Measurements from ENCODE around the gene SIGLEC10. TPM values are rescaled to one million over a fixed set of nuclear protein-coding genes. Genes with fewer than 3 reads are reported as not detected.

SIGLEC10 gene
- total RNA-seq, 1 donor from 2014 or later = 0.38 TPM

DNA sequence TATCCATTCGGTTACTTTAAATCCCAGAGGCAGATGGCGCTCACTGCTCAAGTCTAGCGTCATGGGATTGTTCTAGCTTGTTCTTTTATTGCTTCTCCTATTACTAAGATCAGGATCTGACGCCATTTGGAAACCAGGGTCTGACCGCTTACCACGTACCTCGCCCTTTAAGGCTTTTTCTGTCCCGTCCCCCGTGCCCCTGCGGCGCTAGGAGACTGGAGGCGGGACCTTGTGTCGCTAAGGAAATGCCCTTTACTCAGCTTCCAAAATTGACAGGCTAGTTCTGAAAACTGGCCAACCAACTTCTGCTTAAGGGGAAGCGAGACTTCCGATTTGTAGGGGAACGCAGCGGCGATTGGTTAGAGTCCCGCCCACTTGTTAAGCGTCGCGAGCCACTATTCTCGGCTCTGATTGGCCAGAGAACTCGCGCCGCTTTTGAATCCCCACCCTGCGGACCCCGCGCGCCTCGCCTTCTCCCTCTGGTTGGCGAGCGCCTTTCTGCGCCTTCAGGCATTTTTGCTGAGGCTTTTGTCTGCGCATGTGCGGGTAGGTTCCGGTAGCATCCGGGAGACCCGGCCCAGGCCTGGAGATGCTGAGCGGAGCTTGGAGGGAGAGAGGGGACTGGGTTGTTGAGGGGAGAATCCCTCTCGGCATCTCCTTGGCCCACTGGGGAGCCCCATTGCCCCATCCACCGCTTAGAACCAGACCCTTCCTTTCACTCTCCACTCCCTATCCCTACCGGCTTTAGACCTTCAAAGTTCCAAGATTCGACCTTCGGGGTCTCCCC, 23.2 kb downstream of the SIGLEC10 start:
- peak overlapping the region; percentile 61 for H3K4me3 ChIP-seq
- H3K27ac ChIP-seq (replicated peaks) = peak overlapping the region; percentile 79
- peaks cover 10% of the 10 kb centered on the region for H3K4me1 ChIP-seq
- DNase-seq = peak; percentile 89
- TF ChIP-seq, protein P1, sequence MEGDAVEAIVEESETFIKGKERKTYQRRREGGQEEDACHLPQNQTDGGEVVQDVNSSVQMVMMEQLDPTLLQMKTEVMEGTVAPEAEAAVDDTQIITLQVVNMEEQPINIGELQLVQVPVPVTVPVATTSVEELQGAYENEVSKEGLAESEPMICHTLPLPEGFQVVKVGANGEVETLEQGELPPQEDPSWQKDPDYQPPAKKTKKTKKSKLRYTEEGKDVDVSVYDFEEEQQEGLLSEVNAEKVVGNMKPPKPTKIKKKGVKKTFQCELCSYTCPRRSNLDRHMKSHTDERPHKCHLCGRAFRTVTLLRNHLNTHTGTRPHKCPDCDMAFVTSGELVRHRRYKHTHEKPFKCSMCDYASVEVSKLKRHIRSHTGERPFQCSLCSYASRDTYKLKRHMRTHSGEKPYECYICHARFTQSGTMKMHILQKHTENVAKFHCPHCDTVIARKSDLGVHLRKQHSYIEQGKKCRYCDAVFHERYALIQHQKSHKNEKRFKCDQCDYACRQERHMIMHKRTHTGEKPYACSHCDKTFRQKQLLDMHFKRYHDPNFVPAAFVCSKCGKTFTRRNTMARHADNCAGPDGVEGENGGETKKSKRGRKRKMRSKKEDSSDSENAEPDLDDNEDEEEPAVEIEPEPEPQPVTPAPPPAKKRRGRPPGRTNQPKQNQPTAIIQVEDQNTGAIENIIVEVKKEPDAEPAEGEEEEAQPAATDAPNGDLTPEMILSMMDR (IDR thresholded peaks at IDR 0.05; ENCODE audit: borderline replicate concordance) = no peak
- intact Hi-C loops (cut with micrococcal nuclease) = no loop called here
- no peaks in the 10 kb centered on the region for H3K36me3 ChIP-seq
- peaks cover 18% of the 10 kb centered on the region for H3K27me3 ChIP-seq (ENCODE audit: low read depth)
- no peaks in the 10 kb centered on the region for H3K9me3 ChIP-seq (replicated peaks)

DNA sequence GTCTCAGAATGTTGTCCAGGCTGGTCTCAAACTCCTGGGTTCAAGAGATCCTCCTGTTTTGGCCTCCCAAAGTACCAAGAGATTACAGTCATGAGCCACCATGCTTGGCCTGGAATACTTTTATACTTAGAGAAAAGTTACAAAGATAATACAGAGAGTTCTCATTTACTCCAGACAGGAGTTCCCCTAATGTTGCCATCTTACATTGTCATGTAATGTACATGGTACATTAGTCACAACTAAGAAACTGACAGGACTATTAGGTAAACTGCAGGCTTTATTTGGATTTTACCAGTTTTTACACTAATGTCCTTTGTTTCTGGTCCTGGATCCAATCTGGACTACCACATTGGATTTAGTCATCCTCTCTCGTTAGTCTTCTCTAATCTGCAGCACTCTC, 24.7 kb downstream of the SIGLEC10 start:
- H3K27ac ChIP-seq (replicated peaks) = no peak overlapping the region
- peaks cover 18% of the 10 kb centered on the region for H3K27me3 ChIP-seq (ENCODE audit: low read depth)
- no peaks in the 10 kb centered on the region for H3K9me3 ChIP-seq (replicated peaks)
- H3K4me1 ChIP-seq = peaks cover 10% of the 10 kb centered on the region
- intact Hi-C loops (cut with micrococcal nuclease) = no loop called here
- H3K4me3 ChIP-seq = no peak overlapping the region
- TF ChIP-seq, protein P1 (IDR thresholded peaks at IDR 0.05; ENCODE audit: borderline replicate concordance) = no peak
- no peak for DNase-seq
- H3K36me3 ChIP-seq = no peaks in the 10 kb centered on the region

DNA sequence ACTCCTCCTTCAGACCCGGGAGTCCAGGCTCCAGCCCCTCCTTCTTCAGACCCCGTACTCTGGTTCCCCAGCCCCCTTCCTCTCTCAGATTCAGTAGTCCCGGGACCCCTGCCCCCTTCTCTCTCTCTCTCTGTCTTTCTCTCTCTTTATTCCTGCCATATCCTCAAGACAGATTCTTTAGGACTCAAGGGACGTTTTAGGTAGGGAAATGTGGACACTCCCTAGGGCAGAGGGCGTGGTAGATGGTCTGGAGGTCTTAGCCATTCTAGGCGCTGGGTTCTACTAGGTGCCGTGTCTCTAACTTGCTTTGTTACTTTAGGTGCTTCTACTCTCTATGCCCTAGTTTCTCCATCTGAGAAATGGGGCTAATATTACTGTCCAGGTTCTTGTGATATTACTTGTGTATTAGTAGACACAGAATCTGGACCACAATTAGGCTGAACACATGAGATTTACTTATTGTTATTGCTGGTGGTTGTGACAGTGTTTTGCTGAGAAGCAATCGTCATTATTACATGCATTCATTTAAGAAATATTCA, 26.3 kb downstream of the SIGLEC10 start:
- Histone ChIP-seq H3K4me1 (peaks cover 10% of the 10 kb centered on the region), H3K27ac (replicated peaks) (no peak overlapping the region), H3K4me3 (no peak overlapping the region), H3K9me3 (replicated peaks) (no peaks in the 10 kb centered on the region), H3K27me3 (ENCODE audit: low read depth) (peaks cover 18% of the 10 kb centered on the region), H3K36me3 (no peaks in the 10 kb centered on the region)
- intact Hi-C loops (cut with micrococcal nuclease) = no loop called here
- TF ChIP-seq, protein P1 (IDR thresholded peaks at IDR 0.05; ENCODE audit: borderline replicate concordance) = no peak
- DNase-seq = no peak

DNA sequence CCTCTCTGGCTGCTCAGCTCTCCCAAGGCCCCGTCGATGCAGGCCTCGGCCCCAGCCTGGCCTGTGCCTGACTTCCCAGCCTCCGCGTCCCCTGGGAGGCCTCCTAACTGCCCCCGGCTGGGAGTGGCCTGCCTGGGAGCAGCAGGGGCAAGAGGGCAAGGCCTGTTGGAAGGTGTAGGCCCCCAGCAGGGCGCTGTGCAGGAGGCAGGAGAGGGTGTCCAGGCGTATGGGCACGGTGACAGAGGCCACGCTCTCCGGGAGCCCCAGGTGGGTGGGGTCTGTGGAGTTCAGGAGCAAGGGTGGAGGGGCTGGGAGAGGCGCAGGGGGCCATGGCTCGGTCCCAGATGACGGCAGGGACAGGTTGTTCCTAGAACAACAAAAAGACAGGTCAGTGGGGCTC, 28.3 kb downstream of the SIGLEC10 start:
- no peak overlapping the region for H3K27ac ChIP-seq (replicated peaks)
- DNase-seq = no peak
- H3K4me1 ChIP-seq = peaks cover 4% of the 10 kb centered on the region
- TF ChIP-seq, protein P1 (IDR thresholded peaks at IDR 0.05; ENCODE audit: borderline replicate concordance) = no peak
- H3K36me3 ChIP-seq = no peaks in the 10 kb centered on the region
- H3K4me3 ChIP-seq = no peak overlapping the region
- intact Hi-C loops (cut with micrococcal nuclease) = no loop called here
- H3K27me3 ChIP-seq (ENCODE audit: low read depth) = peaks cover 18% of the 10 kb centered on the region
- no peaks in the 10 kb centered on the region for H3K9me3 ChIP-seq (replicated peaks)

DNA sequence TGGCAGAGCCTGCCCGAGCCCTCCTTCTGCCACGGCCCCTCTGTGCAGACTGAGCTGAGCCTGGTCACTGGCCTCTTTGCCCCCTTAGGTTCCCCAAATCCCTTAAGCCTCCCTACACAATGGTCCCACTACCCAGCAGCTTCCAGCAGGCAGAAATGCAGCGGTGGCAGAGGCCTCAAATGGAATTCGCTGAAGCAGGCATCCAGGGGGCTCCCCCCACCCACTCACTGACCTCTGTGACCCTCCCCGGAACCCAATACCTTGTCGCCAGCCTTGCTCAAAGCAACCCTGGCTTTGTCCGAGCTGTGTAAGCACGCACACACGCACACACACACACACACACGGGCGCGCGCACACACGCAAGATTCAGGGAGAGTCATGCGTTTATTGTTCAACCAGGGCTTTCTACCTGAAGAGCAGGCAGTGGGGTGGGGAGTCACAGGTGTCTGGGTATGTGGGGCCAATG, 29.5 kb downstream of the SIGLEC10 start, which contains the start of gene LIM2:
LIM2 (minus strand) TSS at position 51 of the 466 bp plus-strand sequence. CDS start 531 bp downstream, outside the sequence.
- H3K27me3 ChIP-seq (ENCODE audit: low read depth) = peaks cover 18% of the 10 kb centered on the region
- H3K4me1 ChIP-seq = no peaks in the 10 kb centered on the region
- no peaks in the 10 kb centered on the region for H3K9me3 ChIP-seq (replicated peaks)
- TF ChIP-seq, protein P1 (IDR thresholded peaks at IDR 0.05; ENCODE audit: borderline replicate concordance) = no peak
- H3K4me3 ChIP-seq = no peak within 1 kb of the TSS
- no peaks in the 10 kb centered on the region for H3K36me3 ChIP-seq
- no peak for DNase-seq
- intact Hi-C loops (cut with micrococcal nuclease) = no loop called here
- H3K27ac ChIP-seq (replicated peaks) = no peak within 1 kb of the TSS

Data from left ventricle myocardium inferior (tissue), 1 donor.